Endothelial cell of umbilical vein (primary cell): ENCODE results near the gene NHSL2.

Source experiments
- CTCF ChIP-seq, 2 donors: IDR thresholded peaks; 1 replicate in 1 of 2; 2 replicates in 1 of 2; pipeline ENCODE4 v1.5.1; 2011; ENCODE audit warnings: low read length in 2 of 2, mild to moderate bottlenecking in 2 of 2, moderate library complexity in 2 of 2, control low read depth in 1 of 2, inconsistent platforms in 1 of 2, low read depth in 1 of 2; ENCODE audit not compliant: insufficient read depth in 1 of 2; ENCODE audit errors: extremely low read depth in 1 of 2
- EZH2 ChIP-seq: IDR thresholded peaks from 2 replicates; pipeline ENCODE4 v1.6.1; 2012; ENCODE audit warnings: borderline replicate concordance, low read depth, mild to moderate bottlenecking, moderate library complexity, low read length, inconsistent platforms; ENCODE audit not compliant: severe bottlenecking
- FOS ChIP-seq: IDR thresholded peaks from 2 replicates; pipeline ENCODE4 v1.6.1; 2011; ENCODE audit warnings: mild to moderate bottlenecking, low read length, moderate library complexity, borderline replicate concordance; ENCODE audit not compliant: insufficient read depth
- GATA2 ChIP-seq: IDR thresholded peaks from 2 replicates; pipeline ENCODE4 v1.7.0; 2011; ENCODE audit warnings: low read depth, mild to moderate bottlenecking, moderate library complexity, mixed read lengths, low read length; ENCODE audit not compliant: insufficient read length, insufficient read depth
- JUN ChIP-seq: IDR thresholded peaks from 2 replicates; pipeline ENCODE4 v1.6.1; 2011; ENCODE audit warnings: borderline replicate concordance, low read depth; ENCODE audit not compliant: insufficient read length, insufficient read depth
- MAX ChIP-seq: IDR thresholded peaks from 2 replicates; pipeline ENCODE4 v1.6.1; 2011; ENCODE audit not compliant: insufficient read depth, insufficient read length
- POLR2A ChIP-seq: IDR thresholded peaks from 2 replicates; pipeline ENCODE4 v1.6.1; 2012; ENCODE audit warnings: low read depth, mild to moderate bottlenecking, control low read depth, low read length
- POLR2AphosphoS5 ChIP-seq: IDR thresholded peaks from 2 replicates; pipeline ENCODE4 v1.6.1; 2012; ENCODE audit warnings: low read depth, mild to moderate bottlenecking, control low read depth, low read length, moderate library complexity; ENCODE audit not compliant: insufficient read depth

- no peak for TF ChIP-seq CTCF (IDR thresholded peaks at IDR 0.05; ENCODE audit: extremely low read depth in 1 of 2, insufficient read depth in 1 of 2, low read depth in 1 of 2, low read length in 2 of 2)
- TF ChIP-seq GATA2, result no peak
- TF ChIP-seq EZH2, result no peak
- no peak for TF ChIP-seq JUN
- TF ChIP-seq POLR2A, result no peak
- no peak for TF ChIP-seq MAX
- TF ChIP-seq POLR2AphosphoS5, result no peak
- no peak for TF ChIP-seq FOS
These were observed 101.1 kb downstream of the NHSL2 start for GRCh38 chrX:72011734-72012133.
